Measurements from ENCODE around the gene PAX5. TPM values are rescaled to one million over a fixed set of nuclear protein-coding genes. Genes with fewer than 3 reads are reported as not detected.
A peak's percentile ranks its signal among the peaks of the same experiment; 100 is the strongest.
"Not testable (repeated sequence)": the region's sequence is repeated elsewhere in the genome, so short reads cannot be mapped to it uniquely, and the experiment has no call there.

The PAX5 gene
- total RNA-seq (not detected), polyA plus RNA-seq (under 1 TPM in 1 of 2 donors, not detected in 1; 0.32 TPM)

DNA sequence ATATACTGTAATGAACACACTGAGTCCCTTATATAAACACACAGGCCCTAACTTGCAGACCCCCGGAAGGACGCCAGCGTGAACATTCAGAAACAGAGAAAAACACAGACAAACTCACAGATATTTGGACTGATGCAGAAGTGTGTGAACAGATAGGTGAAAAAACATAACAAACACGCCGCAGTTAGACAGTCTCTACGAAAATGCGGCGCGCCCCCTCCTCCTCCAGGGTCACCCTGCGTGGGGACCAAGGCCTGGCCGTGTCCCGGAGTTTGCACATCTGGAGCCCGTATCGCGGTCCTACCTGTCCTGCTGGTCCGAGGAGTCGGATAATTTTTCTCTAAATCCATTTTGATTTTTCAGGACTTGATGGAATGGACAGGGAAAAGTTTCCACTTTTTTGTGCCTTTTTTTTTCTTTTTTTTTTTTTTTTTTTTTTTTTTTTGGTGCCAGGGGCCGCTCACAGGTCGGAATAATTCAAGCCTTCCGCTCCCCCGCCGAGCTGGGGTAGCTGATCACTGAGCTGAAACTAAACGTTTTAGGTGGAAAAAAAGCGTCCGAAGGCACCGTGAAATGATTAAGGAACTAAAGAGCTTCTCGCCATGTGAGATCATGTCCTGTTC is at the start of gene PAX5:
TSS of gene PAX5 (minus strand) at position 587 of the 623 bp plus-strand sequence. CDS start at position 350, 237 bp downstream.
- DNase-seq: no peak
- Mint-ChIP-seq H3K9me3 (peaks cover 0 to 11% (median 4%) of the 10 kb centered on the region in 8 donors), H3K27ac (peak within 1 kb of the TSS in 3 of 7 donors; percentile 41 to 64 (median 59)), H3K27me3 (peaks cover 67 to 77% of the 10 kb centered on the region in 2 donors), H3K36me3 (peaks cover 0 to 5% of the 10 kb centered on the region in 2 donors), H3K4me3 (peak within 1 kb of the TSS; percentile 59 to 81 (median 70)), H3K4me1 (peaks cover 28 to 77% (median 46%) of the 10 kb centered on the region in 4 donors)
- H3K4me3 ChIP-seq (ENCODE audit: low read length in 2 of 2): peak within 1 kb of the TSS in 1 of 2 donors; percentile 32
- no peaks in the 10 kb centered on the region for H3K36me3 ChIP-seq (ENCODE audit: insufficient read depth, low read length)
- peaks cover 87% of the 10 kb centered on the region for H3K27me3 ChIP-seq (ENCODE audit: insufficient read depth, low read length)
- no peak within 1 kb of the TSS for H3K27ac ChIP-seq (ENCODE audit: low read depth, low read length)
- peaks cover 67% of the 10 kb centered on the region for H3K4me1 ChIP-seq (ENCODE audit: insufficient read depth, low read length)
- no peaks in the 10 kb centered on the region for H3K9me3 ChIP-seq (ENCODE audit: control insufficient read depth in 1 of 2, low read length in 2 of 2)
- POLR2A ChIA-PET (ENCODE audit: partially characterized antibody): no interaction called here
- CTCF ChIA-PET (ENCODE audit: partially characterized antibody): no interaction called here
- intact Hi-C loops (cut with micrococcal nuclease): no loop called here

DNA sequence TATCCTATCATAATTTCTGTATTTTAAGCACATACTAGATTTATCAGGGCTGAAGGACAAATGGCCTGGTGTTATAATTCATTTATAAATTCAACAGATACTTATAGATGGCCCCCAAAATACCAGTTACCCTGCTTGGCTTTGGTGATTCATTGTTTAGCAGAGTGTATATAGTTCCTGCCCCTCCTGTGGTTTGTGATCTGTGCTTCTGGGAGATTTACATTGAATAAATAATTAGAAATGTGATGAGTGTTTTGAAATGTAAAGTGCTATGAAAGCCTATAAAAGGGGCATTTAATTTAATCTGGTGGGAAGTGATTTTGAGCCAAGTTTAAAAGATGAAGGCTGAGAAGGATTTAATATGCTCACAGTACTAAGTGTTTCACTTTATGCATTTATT is 49.6 kb upstream of the PAX5 start:
- Mint-ChIP-seq H3K4me1 (peaks cover 36 to 78% (median 60%) of the 10 kb centered on the region in 4 donors), H3K27ac (no peak overlapping the region)
- H3K27ac ChIP-seq (ENCODE audit: low read depth, low read length): no peak overlapping the region

DNA sequence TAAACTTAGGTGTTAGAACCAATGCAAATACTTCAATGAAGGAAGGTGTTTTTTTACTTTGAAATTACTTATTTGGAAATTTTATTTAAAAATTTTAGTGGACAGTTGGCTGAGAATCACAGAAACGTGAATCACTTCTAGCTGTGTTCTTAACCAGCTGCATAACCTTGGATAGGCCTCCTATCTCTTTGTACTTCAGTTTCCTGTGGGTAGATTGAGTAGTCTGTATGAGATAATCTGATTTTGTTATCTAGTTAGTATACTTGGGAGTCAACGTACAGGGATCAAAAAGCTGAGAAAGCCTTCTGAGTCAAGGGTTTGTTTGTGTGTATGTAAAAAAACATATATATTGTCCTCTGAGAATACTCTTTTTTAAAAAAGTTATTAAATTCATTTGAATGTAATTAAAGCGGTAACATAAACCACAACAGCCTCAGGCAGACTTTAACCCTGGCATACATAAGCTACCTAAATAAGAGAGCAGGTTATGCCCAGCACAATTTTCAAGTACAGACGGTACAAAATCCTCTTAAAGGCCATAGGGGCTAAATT is 48.2 kb upstream of the PAX5 start:
- DNase-seq: peak in 1 of 5 donors; percentile 24
- H3K27me3 Mint-ChIP-seq: peaks cover 0 to 2% of the 10 kb centered on the region in 2 donors
- peaks cover 35 to 78% (median 60%) of the 10 kb centered on the region in 4 donors for H3K4me1 Mint-ChIP-seq
- H3K4me3 Mint-ChIP-seq: peak overlapping the region in 6 of 8 donors; percentile 45 to 98 (median 72)
- no peaks in the 10 kb centered on the region for H3K9me3 Mint-ChIP-seq
- no peak overlapping the region for H3K4me3 ChIP-seq (ENCODE audit: low read length in 2 of 2)
- H3K9me3 ChIP-seq (ENCODE audit: control insufficient read depth in 1 of 2, low read length in 2 of 2): no peaks in the 10 kb centered on the region
- peaks cover 48% of the 10 kb centered on the region for H3K4me1 ChIP-seq (ENCODE audit: insufficient read depth, low read length)
- H3K27ac Mint-ChIP-seq: peak overlapping the region in 3 of 7 donors; percentile 50 to 95 (median 60)
- H3K27ac ChIP-seq (ENCODE audit: low read depth, low read length): no peak overlapping the region
- ChIA-PET POLR2A (ENCODE audit: partially characterized antibody) (interaction anchor here (0.7 to 2.1 kb wide), 2 partner anchors 38 to 65 kb away, joined by 4 to 6 read pairs; partner anchors contain the start of gene ZCCHC7), CTCF (ENCODE audit: partially characterized antibody) (interaction anchor here (1.5 kb wide), 1 partner anchor 38 kb away, joined by 3 read pairs; the partner anchor contains the start of gene ZCCHC7)
- H3K27me3 ChIP-seq (ENCODE audit: insufficient read depth, low read length): no peaks in the 10 kb centered on the region
- peaks cover 31 to 39% of the 10 kb centered on the region in 2 donors for H3K36me3 Mint-ChIP-seq
- intact Hi-C loops (cut with micrococcal nuclease): no loop called here
- H3K36me3 ChIP-seq (ENCODE audit: insufficient read depth, low read length): peaks cover 10% of the 10 kb centered on the region

More for the DNA sequence above, 49.6 kb upstream of the PAX5 start:
- intact Hi-C loops (cut with micrococcal nuclease): no loop called here
- H3K9me3 Mint-ChIP-seq: no peaks in the 10 kb centered on the region
- POLR2A ChIA-PET (ENCODE audit: partially characterized antibody): interaction anchor here (1.6 to 2.1 kb wide), 2 partner anchors 36 to 63 kb away, joined by 6 to 7 read pairs; partner anchors contain the start of gene ZCCHC7
- no peaks in the 10 kb centered on the region for H3K27me3 Mint-ChIP-seq
- peaks cover 19% of the 10 kb centered on the region for H3K36me3 ChIP-seq (ENCODE audit: insufficient read depth, low read length)
- H3K27me3 ChIP-seq (ENCODE audit: insufficient read depth, low read length): no peaks in the 10 kb centered on the region
- peaks cover 48% of the 10 kb centered on the region for H3K4me1 ChIP-seq (ENCODE audit: insufficient read depth, low read length)
- H3K4me3 ChIP-seq (ENCODE audit: low read length in 2 of 2): no peak overlapping the region
- H3K4me3 Mint-ChIP-seq: peak overlapping the region in 1 of 8 donors; percentile 8
- peaks cover 44 to 51% of the 10 kb centered on the region in 2 donors for H3K36me3 Mint-ChIP-seq
- CTCF ChIA-PET (ENCODE audit: partially characterized antibody): no interaction called here
- no peaks in the 10 kb centered on the region for H3K9me3 ChIP-seq (ENCODE audit: control insufficient read depth in 1 of 2, low read length in 2 of 2)
- DNase-seq: no peak

DNA sequence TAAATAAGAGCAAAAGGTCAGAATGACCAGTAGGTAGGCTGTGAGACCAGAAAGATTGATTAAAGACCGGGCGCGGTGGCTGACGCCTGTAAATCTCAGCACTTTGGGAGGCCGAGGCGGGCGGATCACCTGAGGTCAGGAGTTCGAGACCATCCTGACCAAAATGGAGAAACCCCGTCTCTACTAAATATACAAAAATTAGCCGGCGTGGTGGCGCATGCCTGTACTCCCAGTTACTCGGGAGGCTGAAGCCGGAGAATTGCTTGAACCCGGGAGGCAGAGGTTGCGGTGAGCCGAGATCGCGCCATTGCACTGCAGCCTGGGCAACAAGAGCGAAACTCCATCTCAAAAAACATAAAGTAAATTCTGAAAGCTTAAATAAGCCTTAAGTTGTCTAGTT is 47.4 kb upstream of the PAX5 start:
- H3K27ac ChIP-seq (ENCODE audit: low read depth, low read length); intact Hi-C loops (cut with micrococcal nuclease); H3K27me3 Mint-ChIP-seq; H3K4me3 ChIP-seq (ENCODE audit: low read length in 2 of 2); H3K27me3 ChIP-seq (ENCODE audit: insufficient read depth, low read length); DNase-seq; H3K9me3 ChIP-seq (ENCODE audit: control insufficient read depth in 1 of 2, low read length in 2 of 2); H3K36me3 ChIP-seq (ENCODE audit: insufficient read depth, low read length); CTCF ChIA-PET (ENCODE audit: partially characterized antibody); H3K9me3 Mint-ChIP-seq: not testable (repeated sequence)
- peaks cover 23 to 32% of the 10 kb centered on the region in 2 donors for H3K36me3 Mint-ChIP-seq
- peak overlapping the region; percentile 5 to 98 (median 94) for H3K4me3 Mint-ChIP-seq
- POLR2A ChIA-PET (ENCODE audit: partially characterized antibody): interaction anchor here (2.1 to 4.3 kb wide), 3 partner anchors 39 to 65 kb away, joined by 6 to 111 read pairs (median 20); partner anchors contain the start of gene ZCCHC7
- H3K4me1 Mint-ChIP-seq: peaks cover 30 to 74% (median 55%) of the 10 kb centered on the region in 4 donors
- peak overlapping the region in 4 of 7 donors; percentile 8 to 98 (median 96) for H3K27ac Mint-ChIP-seq
- H3K4me1 ChIP-seq (ENCODE audit: insufficient read depth, low read length): peaks cover 48% of the 10 kb centered on the region

DNA sequence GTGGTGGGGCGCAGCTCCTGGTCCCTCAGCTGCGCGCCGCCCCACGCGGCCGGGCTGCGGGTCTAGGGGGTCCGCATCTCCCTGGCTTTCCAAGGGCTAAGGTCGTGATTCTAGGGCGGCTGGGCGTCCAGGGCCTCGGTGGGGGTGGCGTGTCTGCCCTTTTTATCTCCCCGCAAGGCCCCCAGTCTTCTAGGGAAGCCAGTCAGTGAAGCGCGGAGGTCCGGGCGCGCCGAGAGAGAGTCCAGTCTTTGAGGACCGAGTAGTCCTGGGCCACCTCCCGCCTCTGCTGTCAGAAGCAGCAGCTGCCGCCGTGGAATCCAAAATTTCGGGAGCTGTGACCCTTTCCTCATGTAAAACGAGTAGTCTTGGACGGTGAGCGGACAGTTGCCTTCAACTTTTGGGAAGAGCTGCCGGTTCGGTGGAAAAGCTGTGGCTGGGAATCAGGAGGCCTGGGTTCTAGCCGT is 46.1 kb upstream of the PAX5 start:
- H3K27me3 Mint-ChIP-seq; H3K36me3 ChIP-seq (ENCODE audit: insufficient read depth, low read length); DNase-seq; H3K9me3 Mint-ChIP-seq; H3K9me3 ChIP-seq (ENCODE audit: control insufficient read depth in 1 of 2, low read length in 2 of 2); intact Hi-C loops (cut with micrococcal nuclease); H3K27me3 ChIP-seq (ENCODE audit: insufficient read depth, low read length): not testable (repeated sequence)
- peak overlapping the region; percentile 85 to 92 for H3K4me3 ChIP-seq (ENCODE audit: low read length in 2 of 2)
- peak overlapping the region; percentile 98 for H3K27ac ChIP-seq (ENCODE audit: low read depth, low read length)
- Mint-ChIP-seq H3K4me3 (peak overlapping the region; percentile 89 to 98 (median 96)), H3K36me3 (peaks cover 12 to 21% of the 10 kb centered on the region in 2 donors), H3K27ac (peak overlapping the region; percentile 95 to 99 (median 98)), H3K4me1 (peaks cover 27 to 64% (median 49%) of the 10 kb centered on the region in 4 donors)
- H3K4me1 ChIP-seq (ENCODE audit: insufficient read depth, low read length): peaks cover 48% of the 10 kb centered on the region
- POLR2A ChIA-PET (ENCODE audit: partially characterized antibody): interaction anchor here (0.7 to 4.3 kb wide), 11 partner anchors 9 to 822 kb away, joined by 3 to 111 read pairs (median 4); partner anchors contain the start of genes GNE, TOMM5, ZBTB5 and ZCCHC7
- CTCF ChIA-PET (ENCODE audit: partially characterized antibody): interaction anchor here (0.8 to 2.5 kb wide), 3 partner anchors 39 to 43 kb away, joined by 3 to 8 read pairs (median 4); partner anchors contain the start of gene ZCCHC7

DNA sequence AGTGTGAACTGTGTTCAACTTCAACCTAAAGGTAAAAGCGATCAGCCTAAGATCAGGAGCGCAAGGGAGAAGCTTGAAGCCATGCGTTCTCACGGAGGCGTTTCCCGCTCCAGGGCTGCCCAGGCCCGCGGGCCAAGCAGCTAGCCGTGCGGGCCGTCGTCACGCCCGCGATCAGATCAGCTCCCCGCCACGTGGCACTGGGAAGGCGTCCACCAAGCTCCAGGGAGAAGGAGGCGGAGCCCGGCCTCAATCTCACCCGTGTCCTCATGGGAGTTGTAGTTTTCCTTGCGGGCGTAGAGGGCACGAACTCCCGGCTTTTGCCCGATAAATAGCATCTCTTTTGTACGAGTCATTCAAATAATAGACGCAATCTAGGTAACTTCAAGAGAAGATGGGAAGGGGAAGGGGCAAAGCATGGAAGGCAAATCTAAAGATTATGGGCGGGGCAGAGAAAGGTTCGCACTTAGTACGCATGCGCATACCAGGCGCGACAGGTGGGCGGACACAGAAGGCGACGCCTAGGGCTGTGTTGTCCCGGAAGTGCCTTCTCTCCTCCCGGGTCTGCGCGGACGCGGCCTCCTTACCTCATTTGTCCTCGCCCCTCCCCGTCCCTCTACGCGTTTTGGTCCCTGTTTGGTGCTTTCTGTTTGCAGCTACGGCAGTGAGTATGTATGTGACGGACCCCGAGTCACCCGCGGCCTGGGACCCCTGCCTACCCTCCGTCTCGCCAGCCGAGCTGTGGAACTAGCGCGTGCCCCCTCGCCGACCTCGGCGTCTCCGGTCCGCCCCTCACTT is 45.5 kb upstream of the PAX5 start:
- no peaks in the 10 kb centered on the region for H3K9me3 Mint-ChIP-seq
- H3K27me3 Mint-ChIP-seq: peaks cover 0 to 7% of the 10 kb centered on the region in 2 donors
- peak overlapping the region; percentile 98 for H3K27ac ChIP-seq (ENCODE audit: low read depth, low read length)
- peaks cover 22 to 58% (median 44%) of the 10 kb centered on the region in 4 donors for H3K4me1 Mint-ChIP-seq
- CTCF ChIA-PET (ENCODE audit: partially characterized antibody): interaction anchor here (1.0 to 2.5 kb wide), 3 partner anchors 41 to 42 kb away, joined by 3 to 8 read pairs (median 3); partner anchors contain the start of gene ZCCHC7
- H3K36me3 Mint-ChIP-seq: peaks cover 8 to 17% of the 10 kb centered on the region in 2 donors
- peak; percentile 92 to 97 (median 95) for DNase-seq
- peak overlapping the region; percentile 89 to 98 (median 96) for H3K4me3 Mint-ChIP-seq
- no peaks in the 10 kb centered on the region for H3K36me3 ChIP-seq (ENCODE audit: insufficient read depth, low read length)
- intact Hi-C loops (cut with micrococcal nuclease): loop anchor here (1.0 to 5.0 kb wide), 7 partner anchors 41 to 513 kb away; partner anchors contain the start of genes TOMM5, ZBTB5 and ZCCHC7
- H3K4me1 ChIP-seq (ENCODE audit: insufficient read depth, low read length): peaks cover 48% of the 10 kb centered on the region
- peak overlapping the region; percentile 85 to 92 for H3K4me3 ChIP-seq (ENCODE audit: low read length in 2 of 2)
- POLR2A ChIA-PET (ENCODE audit: partially characterized antibody): interaction anchor here (0.7 to 4.3 kb wide), 11 partner anchors 9 to 821 kb away, joined by 3 to 111 read pairs (median 4); partner anchors contain the start of genes GNE, TOMM5, ZBTB5 and ZCCHC7
- peak overlapping the region; percentile 95 to 99 (median 98) for H3K27ac Mint-ChIP-seq
- no peaks in the 10 kb centered on the region for H3K27me3 ChIP-seq (ENCODE audit: insufficient read depth, low read length)
- no peaks in the 10 kb centered on the region for H3K9me3 ChIP-seq (ENCODE audit: control insufficient read depth in 1 of 2, low read length in 2 of 2)
